K562 (cell line): ENCODE data around the gene KIF18B. TPM values are rescaled to one million over a fixed set of nuclear protein-coding genes. Genes with fewer than 3 reads are reported as not detected.

Experiments used
- ATF7 ChIP-seq: fragments of 450-650 bp; IDR thresholded peaks from 2 replicates; pipeline ENCODE4 v1.7.1; 2014; ENCODE audit warnings: mild to moderate bottlenecking, moderate library complexity
- CBFB ChIP-seq: sonication (generic); formaldehyde crosslinking; IDR thresholded peaks from 2 replicates; pipeline ENCODE4 v1.4.0; 2020; ENCODE audit warnings: mild to moderate bottlenecking, missing genetic modification reagents
- CEBPG ChIP-seq, 3 experiments: fragments of 200-800 bp in 1 of 3; sonication (Bioruptor generic) in 1 of 3; sonication (generic) in 1 of 3; formaldehyde crosslinking in 1 of 3; IDR thresholded peaks in 2 of 3; conservative IDR thresholded peaks in 1 of 3; 2 replicates each; pipeline versions ENCODE4 v1.6.1 to v1.8.0; 2016 to 2022; ENCODE audit warnings: missing compliant biosample characterization in 2 of 3, missing genetic modification characterization in 2 of 3, mild to moderate bottlenecking in 1 of 3, missing genetic modification reagents in 1 of 3
- GATAD2A ChIP-seq: fragments of 450-650 bp; IDR thresholded peaks from 2 replicates; pipeline ENCODE4 v1.6.1; 2017
- NFRKB ChIP-seq: fragments of 450-650 bp; IDR thresholded peaks from 2 replicates; pipeline ENCODE4 v1.6.1; 2016; ENCODE audit warnings: low read depth
- NFXL1 ChIP-seq: fragments of 450-650 bp; formaldehyde crosslinking; IDR thresholded peaks from 2 replicates; pipeline ENCODE4 v1.4.0; 2021; ENCODE audit warnings: mild to moderate bottlenecking
- OTX1 ChIP-seq: fragments of 450-650 bp; formaldehyde crosslinking; IDR thresholded peaks from 2 replicates; pipeline ENCODE4 v1.4.0; 2022; ENCODE audit warnings: mild to moderate bottlenecking
- PML ChIP-seq: IDR thresholded peaks from 2 replicates; pipeline ENCODE4 v1.6.1; 2012; ENCODE audit warnings: low read length, inconsistent platforms
- RFX5 ChIP-seq: IDR thresholded peaks from 2 replicates; pipeline ENCODE4 v1.6.1; 2011; ENCODE audit warnings: low read depth, mild to moderate bottlenecking, improper control_type of control experiment, low read length
- SAP30 ChIP-seq: fragments of 200-600 bp; sonication (generic); IDR thresholded peaks from 2 replicates; pipeline ENCODE4 v1.6.1; 2012; ENCODE audit warnings: borderline replicate concordance, low read depth, mild to moderate bottlenecking, moderate library complexity, low read length, control low read depth, inconsistent platforms; ENCODE audit not compliant: insufficient read depth, poor library complexity, severe bottlenecking
- SIRT6 ChIP-seq: IDR thresholded peaks from one replicate; pipeline ENCODE4 v1.6.1; 2012; ENCODE audit warnings: low read depth, mild to moderate bottlenecking, control low read depth, inconsistent platforms, low read length, moderate library complexity
- TEAD4 ChIP-seq, 2 experiments: sonication (generic) in 1 of 2; formaldehyde crosslinking in 1 of 2; IDR thresholded peaks; 2 replicates each; pipeline versions ENCODE4 v1.6.1 to v1.8.0; 2012 to 2022; ENCODE audit warnings: borderline replicate concordance in 1 of 2, inconsistent platforms in 1 of 2, low read length in 1 of 2, mild to moderate bottlenecking in 1 of 2, missing genetic modification reagents in 1 of 2
- ZNF551 ChIP-seq: fragments of 250-450 bp; sonication (Bioruptor Pico); IDR thresholded peaks from 2 replicates; pipeline ENCODE4 v1.5.0; 2021; ENCODE audit warnings: mild to moderate bottlenecking, moderate library complexity
- ZNF589 ChIP-seq: fragments of 200-800 bp; sonication (Bioruptor generic); IDR thresholded peaks from 2 replicates; pipeline ENCODE4 v1.6.1; 2016; ENCODE audit warnings: low read depth, missing genetic modification characterization, missing compliant biosample characterization
- polyA plus RNA-seq, 8 experiments: library from polyadenylated mRNA; depleted of rRNA in 4 of 8; stranded (reverse) in 5 of 8; unstranded in 3 of 8; fragments of >200 nt; fragmentation: Nextera tagmentation in 2 of 8; fragmentation: Illumina TruSeq in 1 of 8; extraction: Ambion mirVana in 2 of 8; extraction: Trizol in 1 of 8; gene quantifications; 2 replicates each; pipeline versions ENCODE4 v1.2.1 to v1.2.3, GENCODE V29; 2011 to 2014; ENCODE audit warnings: inconsistent platforms in 1 of 8, missing spikeins in 1 of 8
- total RNA-seq, 7 experiments: library from RNA; depleted of rRNA in 6 of 7; stranded (reverse); fragments of >200 nt in 6 of 7; fragmentation: Illumina TruSeq in 2 of 7; extraction: Trizol in 2 of 7; gene quantifications; 2 replicates each; pipeline versions ENCODE4 v1.2.1 to v1.2.3, GENCODE V29; 2011 to 2021; ENCODE audit warnings: low replicate concordance in 1 of 7
- TF ChIP-seq, protein P1 (sequence below), 2 experiments: IDR thresholded peaks; 2 replicates each; pipeline ENCODE4 v1.6.1; 2012; ENCODE audit warnings: improper control_type of control experiment in 2 of 2, low read depth in 2 of 2, low read length in 2 of 2, borderline replicate concordance in 1 of 2
- TF ChIP-seq, protein P2 (sequence below), 2 experiments: fragments of 200-800 bp in 1 of 2; sonication (Bioruptor generic) in 1 of 2; sonication (generic) in 1 of 2; formaldehyde crosslinking in 1 of 2; IDR thresholded peaks in 1 of 2; conservative IDR thresholded peaks in 1 of 2; 2 replicates each; pipeline versions ENCODE4 v1.5.0 to v1.6.1; 2016 to 2020; ENCODE audit warnings: missing compliant biosample characterization in 1 of 2, missing genetic modification characterization in 1 of 2, missing genetic modification reagents in 1 of 2
- TF ChIP-seq, protein P3 (sequence below), 2 experiments: IDR thresholded peaks; 2 replicates each; pipeline ENCODE4 v1.6.1; 2011; ENCODE audit warnings: borderline replicate concordance in 1 of 2, control low read depth in 1 of 2, low read depth in 1 of 2, low read length in 1 of 2, mild to moderate bottlenecking in 1 of 2, mixed read lengths in 1 of 2, moderate library complexity in 1 of 2; ENCODE audit not compliant: insufficient read depth in 1 of 2, insufficient read length in 1 of 2, poor library complexity in 1 of 2, severe bottlenecking in 1 of 2; ENCODE audit errors: extremely low read depth in 1 of 2
- TF ChIP-seq, protein P4 (sequence below), 2 experiments: fragments of 450-650 bp; IDR thresholded peaks; 2 replicates each; pipeline ENCODE4 v1.6.1; 2016

The KIF18B gene
- total and polyA plus RNA-seq, 9 of the 15 experiments (the other 6 are each of a cell fraction or from before 2014, with no cell fraction given) = 2.0 to 42.8 (median 13.2) TPM

DNA sequence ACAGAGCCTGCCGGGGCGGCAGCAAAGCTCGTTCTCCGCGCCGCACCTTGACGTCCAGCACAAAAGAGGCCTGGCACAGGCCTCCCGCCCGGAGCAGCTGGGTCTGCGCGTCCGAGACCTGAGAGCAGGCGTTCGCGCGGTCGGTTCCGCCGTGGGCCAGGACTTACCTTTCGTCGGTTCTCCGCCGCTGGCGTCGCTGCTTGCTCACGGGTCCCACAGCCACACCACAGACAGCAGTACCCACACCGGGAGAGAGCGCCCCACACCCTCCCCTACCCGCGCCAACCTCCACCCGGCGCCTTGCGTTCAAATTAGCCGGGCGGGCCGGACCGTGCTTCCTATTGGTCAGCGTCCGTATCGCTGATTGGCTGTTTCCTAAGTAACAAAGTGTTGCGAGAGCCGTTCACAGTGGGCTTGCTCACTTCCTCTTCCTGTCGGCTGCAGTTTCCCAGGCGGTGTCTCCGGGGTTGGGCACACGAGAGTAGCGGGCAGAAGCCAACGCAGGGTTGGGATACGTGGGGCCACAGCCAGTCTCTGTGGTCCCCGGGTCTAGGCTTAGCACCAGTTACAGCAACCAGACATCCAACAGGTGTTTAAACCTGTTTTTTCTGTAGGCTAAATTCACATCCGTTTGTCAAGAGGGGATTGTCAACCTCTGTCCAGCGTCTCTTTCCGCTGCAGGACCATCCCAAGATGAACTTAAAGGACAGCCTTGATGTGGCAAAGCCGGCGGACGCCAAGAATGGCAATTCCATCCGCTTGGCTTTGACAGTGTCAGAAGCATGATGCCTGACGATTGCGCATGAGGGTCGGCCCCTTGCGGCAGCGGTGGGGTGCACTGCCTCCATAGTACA, at the start of gene KIF18B (continued):
- TF ChIP-seq, protein P1, sequence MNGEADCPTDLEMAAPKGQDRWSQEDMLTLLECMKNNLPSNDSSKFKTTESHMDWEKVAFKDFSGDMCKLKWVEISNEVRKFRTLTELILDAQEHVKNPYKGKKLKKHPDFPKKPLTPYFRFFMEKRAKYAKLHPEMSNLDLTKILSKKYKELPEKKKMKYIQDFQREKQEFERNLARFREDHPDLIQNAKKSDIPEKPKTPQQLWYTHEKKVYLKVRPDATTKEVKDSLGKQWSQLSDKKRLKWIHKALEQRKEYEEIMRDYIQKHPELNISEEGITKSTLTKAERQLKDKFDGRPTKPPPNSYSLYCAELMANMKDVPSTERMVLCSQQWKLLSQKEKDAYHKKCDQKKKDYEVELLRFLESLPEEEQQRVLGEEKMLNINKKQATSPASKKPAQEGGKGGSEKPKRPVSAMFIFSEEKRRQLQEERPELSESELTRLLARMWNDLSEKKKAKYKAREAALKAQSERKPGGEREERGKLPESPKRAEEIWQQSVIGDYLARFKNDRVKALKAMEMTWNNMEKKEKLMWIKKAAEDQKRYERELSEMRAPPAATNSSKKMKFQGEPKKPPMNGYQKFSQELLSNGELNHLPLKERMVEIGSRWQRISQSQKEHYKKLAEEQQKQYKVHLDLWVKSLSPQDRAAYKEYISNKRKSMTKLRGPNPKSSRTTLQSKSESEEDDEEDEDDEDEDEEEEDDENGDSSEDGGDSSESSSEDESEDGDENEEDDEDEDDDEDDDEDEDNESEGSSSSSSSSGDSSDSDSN (IDR thresholded peaks at IDR 0.05; ENCODE audit: borderline replicate concordance in 1 of 2, low read depth in 2 of 2, low read length in 2 of 2) = 0 out of 4 replicates have a peak, but pooled peaks of 1 of the 2 experiments have one; percentile 33
- TF ChIP-seq NFRKB (0 out of 2 replicates have a peak, but pooled peaks have one; percentile 17), ATF7 (peak; percentile 73; the same call in 1 of the 2 replicates), ZNF589 (0 out of 2 replicates have a peak, but pooled peaks have one; percentile 28), SAP30 (peak; percentile 99), CBFB (CRISPR knock-in tag) (no peak), TEAD4 (IDR thresholded peaks at IDR 0.05; ENCODE audit: low read length) (no peak), TEAD4 (CRISPR knock-in tag; IDR thresholded peaks at IDR 0.05; ENCODE audit: borderline replicate concordance) (no peak), ZNF551 (CRISPR knock-in tag) (no peak), CEBPG (CRISPR knock-in tag; IDR thresholded peaks at IDR 0.05) (peak; percentile 57), CEBPG (tag; conservative IDR thresholded peaks at IDR 0.05 in 1 of 2, IDR thresholded peaks at IDR 0.05 in 1 of 2) (peak; percentile 29 to 66; a peak in 2 of 4 replicates), GATAD2A (no peak), SIRT6 (no peak), NFXL1 (CRISPR knock-in tag) (no peak), OTX1 (CRISPR knock-in tag) (no peak), RFX5 (no peak), PML (peak; percentile 78)
- TF ChIP-seq, protein P2, sequence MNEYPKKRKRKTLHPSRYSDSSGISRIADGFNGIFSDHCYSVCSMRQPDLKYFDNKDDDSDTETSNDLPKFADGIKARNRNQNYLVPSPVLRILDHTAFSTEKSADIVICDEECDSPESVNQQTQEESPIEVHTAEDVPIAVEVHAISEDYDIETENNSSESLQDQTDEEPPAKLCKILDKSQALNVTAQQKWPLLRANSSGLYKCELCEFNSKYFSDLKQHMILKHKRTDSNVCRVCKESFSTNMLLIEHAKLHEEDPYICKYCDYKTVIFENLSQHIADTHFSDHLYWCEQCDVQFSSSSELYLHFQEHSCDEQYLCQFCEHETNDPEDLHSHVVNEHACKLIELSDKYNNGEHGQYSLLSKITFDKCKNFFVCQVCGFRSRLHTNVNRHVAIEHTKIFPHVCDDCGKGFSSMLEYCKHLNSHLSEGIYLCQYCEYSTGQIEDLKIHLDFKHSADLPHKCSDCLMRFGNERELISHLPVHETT (CRISPR knock-in tag; conservative IDR thresholded peaks at IDR 0.05 in 1 of 2, IDR thresholded peaks at IDR 0.05 in 1 of 2) = no peak; a peak in 1 of 4 replicates
- TF ChIP-seq, protein P3, sequence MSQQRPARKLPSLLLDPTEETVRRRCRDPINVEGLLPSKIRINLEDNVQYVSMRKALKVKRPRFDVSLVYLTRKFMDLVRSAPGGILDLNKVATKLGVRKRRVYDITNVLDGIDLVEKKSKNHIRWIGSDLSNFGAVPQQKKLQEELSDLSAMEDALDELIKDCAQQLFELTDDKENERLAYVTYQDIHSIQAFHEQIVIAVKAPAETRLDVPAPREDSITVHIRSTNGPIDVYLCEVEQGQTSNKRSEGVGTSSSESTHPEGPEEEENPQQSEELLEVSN (IDR thresholded peaks at IDR 0.05; ENCODE audit: borderline replicate concordance in 1 of 2, extremely low read depth in 1 of 2, insufficient read depth in 1 of 2, insufficient read length in 1 of 2, low read depth in 1 of 2, low read length in 1 of 2, poor library complexity in 1 of 2, severe bottlenecking in 1 of 2) = peak; percentile 54 to 83
- TF ChIP-seq, protein P4, sequence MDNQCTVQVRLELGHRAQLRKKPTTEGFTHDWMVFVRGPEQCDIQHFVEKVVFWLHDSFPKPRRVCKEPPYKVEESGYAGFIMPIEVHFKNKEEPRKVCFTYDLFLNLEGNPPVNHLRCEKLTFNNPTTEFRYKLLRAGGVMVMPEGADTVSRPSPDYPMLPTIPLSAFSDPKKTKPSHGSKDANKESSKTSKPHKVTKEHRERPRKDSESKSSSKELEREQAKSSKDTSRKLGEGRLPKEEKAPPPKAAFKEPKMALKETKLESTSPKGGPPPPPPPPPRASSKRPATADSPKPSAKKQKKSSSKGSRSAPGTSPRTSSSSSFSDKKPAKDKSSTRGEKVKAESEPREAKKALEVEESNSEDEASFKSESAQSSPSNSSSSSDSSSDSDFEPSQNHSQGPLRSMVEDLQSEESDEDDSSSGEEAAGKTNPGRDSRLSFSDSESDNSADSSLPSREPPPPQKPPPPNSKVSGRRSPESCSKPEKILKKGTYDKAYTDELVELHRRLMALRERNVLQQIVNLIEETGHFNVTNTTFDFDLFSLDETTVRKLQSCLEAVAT (IDR thresholded peaks at IDR 0.05) = peak in 1 of 2 experiments; percentile 59; a peak in 1 of 4 replicates
